Measurements from ENCODE around the gene ASXL1. TPM values are rescaled to one million over a fixed set of nuclear protein-coding genes. Genes with fewer than 3 reads are reported as not detected.

Gene ASXL1
- total and polyA plus RNA-seq, 9 of the 15 experiments (the other 6 are each of a cell fraction or from before 2014, with no cell fraction given) = 6.5 to 65.3 (median 32.3) TPM

DNA sequence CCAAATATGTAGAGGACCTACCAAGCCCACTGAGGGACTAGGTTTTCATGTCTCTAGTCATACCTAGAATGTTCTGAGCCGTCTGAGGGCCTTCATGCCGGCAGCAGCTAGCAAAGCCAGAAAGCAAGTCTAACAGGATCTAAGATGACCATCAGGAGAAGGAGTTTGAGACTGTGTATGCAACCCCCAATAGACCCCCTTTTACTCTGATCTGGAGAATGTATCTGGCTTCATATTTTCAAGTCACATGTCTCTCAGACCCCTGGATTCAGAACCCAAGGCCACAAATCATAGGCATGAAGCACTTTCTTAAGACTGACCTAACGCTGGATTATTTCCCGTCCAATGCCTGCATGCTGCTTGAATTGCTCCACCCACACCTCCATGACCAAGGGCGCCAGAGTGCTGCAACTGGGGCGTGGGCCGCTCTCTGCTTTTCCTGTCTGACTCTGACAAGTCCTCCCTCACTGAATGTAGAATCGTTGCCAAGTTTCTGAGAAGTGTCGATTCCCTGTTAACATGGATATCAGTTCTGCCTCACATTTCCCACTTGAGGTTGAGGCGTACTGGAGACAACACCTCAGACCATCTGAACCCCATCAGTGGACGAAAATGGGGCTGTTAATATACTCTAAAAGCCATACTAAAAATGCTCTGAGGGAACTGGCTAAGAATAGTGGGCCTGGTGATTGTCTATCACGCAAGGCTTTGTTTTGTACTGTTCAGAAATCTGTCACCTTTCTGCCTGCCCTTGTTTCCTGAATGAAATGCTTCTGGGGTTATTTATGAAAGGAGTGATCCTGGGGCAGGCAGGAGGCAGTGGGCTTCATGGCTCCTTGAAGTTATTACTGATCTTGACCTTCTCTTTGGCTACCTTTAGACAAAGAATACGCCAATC lies 23.9 kb upstream of the ASXL1 start (continued):
- TF ChIP-seq ZNF561 (CRISPR knock-in tag; conservative IDR thresholded peaks at IDR 0.05) = no peak
- TF ChIP-seq NR4A1 (CRISPR knock-in tag; IDR thresholded peaks at IDR 0.05) = no peak
- TF ChIP-seq NR4A1 (tag; IDR thresholded peaks at IDR 0.05) = no peak
- no peak for TF ChIP-seq KHSRP (IDR thresholded peaks at IDR 0.05)
- TF ChIP-seq SAFB (IDR thresholded peaks at IDR 0.05; ENCODE audit: borderline replicate concordance, low read depth, low read length) = no peak
- no peak for TF ChIP-seq IRF2 (CRISPR knock-in tag; IDR thresholded peaks at IDR 0.05)
- TF ChIP-seq, protein P1, sequence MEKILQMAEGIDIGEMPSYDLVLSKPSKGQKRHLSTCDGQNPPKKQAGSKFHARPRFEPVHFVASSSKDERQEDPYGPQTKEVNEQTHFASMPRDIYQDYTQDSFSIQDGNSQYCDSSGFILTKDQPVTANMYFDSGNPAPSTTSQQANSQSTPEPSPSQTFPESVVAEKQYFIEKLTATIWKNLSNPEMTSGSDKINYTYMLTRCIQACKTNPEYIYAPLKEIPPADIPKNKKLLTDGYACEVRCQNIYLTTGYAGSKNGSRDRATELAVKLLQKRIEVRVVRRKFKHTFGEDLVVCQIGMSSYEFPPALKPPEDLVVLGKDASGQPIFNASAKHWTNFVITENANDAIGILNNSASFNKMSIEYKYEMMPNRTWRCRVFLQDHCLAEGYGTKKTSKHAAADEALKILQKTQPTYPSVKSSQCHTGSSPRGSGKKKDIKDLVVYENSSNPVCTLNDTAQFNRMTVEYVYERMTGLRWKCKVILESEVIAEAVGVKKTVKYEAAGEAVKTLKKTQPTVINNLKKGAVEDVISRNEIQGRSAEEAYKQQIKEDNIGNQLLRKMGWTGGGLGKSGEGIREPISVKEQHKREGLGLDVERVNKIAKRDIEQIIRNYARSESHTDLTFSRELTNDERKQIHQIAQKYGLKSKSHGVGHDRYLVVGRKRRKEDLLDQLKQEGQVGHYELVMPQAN (IDR thresholded peaks at IDR 0.05; ENCODE audit: borderline replicate concordance) = no peak
- TF ChIP-seq, protein P2, sequence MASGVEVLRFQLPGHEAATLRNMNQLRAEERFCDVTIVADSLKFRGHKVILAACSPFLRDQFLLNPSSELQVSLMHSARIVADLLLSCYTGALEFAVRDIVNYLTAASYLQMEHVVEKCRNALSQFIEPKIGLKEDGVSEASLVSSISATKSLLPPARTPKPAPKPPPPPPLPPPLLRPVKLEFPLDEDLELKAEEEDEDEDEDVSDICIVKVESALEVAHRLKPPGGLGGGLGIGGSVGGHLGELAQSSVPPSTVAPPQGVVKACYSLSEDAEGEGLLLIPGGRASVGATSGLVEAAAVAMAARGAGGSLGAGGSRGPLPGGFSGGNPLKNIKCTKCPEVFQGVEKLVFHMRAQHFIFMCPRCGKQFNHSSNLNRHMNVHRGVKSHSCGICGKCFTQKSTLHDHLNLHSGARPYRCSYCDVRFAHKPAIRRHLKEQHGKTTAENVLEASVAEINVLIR (CRISPR knock-in tag; IDR thresholded peaks at IDR 0.05) = no peak
- peak; percentile 37 to 53 for TF ChIP-seq NRF1 (conservative IDR thresholded peaks at IDR 0.05 in 1 of 2, IDR thresholded peaks at IDR 0.05 in 1 of 2)
- TF ChIP-seq TAL1 (IDR thresholded peaks at IDR 0.05) = no peak; the same call in 1 of the 2 replicates
- no peak for TF ChIP-seq NELFE (IDR thresholded peaks at IDR 0.05; ENCODE audit: insufficient read depth, insufficient read length)
- TF ChIP-seq, protein P3, sequence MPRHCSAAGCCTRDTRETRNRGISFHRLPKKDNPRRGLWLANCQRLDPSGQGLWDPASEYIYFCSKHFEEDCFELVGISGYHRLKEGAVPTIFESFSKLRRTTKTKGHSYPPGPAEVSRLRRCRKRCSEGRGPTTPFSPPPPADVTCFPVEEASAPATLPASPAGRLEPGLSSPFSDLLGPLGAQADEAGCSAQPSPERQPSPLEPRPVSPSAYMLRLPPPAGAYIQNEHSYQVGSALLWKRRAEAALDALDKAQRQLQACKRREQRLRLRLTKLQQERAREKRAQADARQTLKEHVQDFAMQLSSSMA (CRISPR knock-in tag; IDR thresholded peaks at IDR 0.05) = no peak
- no peak for TF ChIP-seq PYGO2 (tag; IDR thresholded peaks at IDR 0.05)
- TF ChIP-seq, protein P4, sequence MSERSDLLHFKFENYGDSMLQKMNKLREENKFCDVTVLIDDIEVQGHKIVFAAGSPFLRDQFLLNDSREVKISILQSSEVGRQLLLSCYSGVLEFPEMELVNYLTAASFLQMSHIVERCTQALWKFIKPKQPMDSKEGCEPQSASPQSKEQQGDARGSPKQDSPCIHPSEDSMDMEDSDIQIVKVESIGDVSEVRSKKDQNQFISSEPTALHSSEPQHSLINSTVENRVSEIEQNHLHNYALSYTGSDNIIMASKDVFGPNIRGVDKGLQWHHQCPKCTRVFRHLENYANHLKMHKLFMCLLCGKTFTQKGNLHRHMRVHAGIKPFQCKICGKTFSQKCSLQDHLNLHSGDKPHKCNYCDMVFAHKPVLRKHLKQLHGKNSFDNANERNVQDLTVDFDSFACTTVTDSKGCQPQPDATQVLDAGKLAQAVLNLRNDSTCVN (CRISPR knock-in tag; IDR thresholded peaks at IDR 0.05) = no peak
- TF ChIP-seq SPI1 (IDR thresholded peaks at IDR 0.05; ENCODE audit: borderline replicate concordance, low read depth, low read length) = no peak
- no peak for TF ChIP-seq STAG1 (CRISPR knock-in tag; IDR thresholded peaks at IDR 0.05; ENCODE audit: borderline replicate concordance)
- TF ChIP-seq, protein P5, sequence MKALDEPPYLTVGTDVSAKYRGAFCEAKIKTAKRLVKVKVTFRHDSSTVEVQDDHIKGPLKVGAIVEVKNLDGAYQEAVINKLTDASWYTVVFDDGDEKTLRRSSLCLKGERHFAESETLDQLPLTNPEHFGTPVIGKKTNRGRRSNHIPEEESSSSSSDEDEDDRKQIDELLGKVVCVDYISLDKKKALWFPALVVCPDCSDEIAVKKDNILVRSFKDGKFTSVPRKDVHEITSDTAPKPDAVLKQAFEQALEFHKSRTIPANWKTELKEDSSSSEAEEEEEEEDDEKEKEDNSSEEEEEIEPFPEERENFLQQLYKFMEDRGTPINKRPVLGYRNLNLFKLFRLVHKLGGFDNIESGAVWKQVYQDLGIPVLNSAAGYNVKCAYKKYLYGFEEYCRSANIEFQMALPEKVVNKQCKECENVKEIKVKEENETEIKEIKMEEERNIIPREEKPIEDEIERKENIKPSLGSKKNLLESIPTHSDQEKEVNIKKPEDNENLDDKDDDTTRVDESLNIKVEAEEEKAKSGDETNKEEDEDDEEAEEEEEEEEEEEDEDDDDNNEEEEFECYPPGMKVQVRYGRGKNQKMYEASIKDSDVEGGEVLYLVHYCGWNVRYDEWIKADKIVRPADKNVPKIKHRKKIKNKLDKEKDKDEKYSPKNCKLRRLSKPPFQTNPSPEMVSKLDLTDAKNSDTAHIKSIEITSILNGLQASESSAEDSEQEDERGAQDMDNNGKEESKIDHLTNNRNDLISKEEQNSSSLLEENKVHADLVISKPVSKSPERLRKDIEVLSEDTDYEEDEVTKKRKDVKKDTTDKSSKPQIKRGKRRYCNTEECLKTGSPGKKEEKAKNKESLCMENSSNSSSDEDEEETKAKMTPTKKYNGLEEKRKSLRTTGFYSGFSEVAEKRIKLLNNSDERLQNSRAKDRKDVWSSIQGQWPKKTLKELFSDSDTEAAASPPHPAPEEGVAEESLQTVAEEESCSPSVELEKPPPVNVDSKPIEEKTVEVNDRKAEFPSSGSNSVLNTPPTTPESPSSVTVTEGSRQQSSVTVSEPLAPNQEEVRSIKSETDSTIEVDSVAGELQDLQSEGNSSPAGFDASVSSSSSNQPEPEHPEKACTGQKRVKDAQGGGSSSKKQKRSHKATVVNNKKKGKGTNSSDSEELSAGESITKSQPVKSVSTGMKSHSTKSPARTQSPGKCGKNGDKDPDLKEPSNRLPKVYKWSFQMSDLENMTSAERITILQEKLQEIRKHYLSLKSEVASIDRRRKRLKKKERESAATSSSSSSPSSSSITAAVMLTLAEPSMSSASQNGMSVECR (CRISPR knock-in tag; IDR thresholded peaks at IDR 0.05) = no peak
